GM04503 (cell line): ENCODE data around the gene ZCCHC10.
"Not testable (repeated sequence)": the region's sequence is repeated elsewhere in the genome, so short reads cannot be mapped to it uniquely, and the experiment has no call there.

Experiments used
- DNase-seq: peaks from one replicate; pipeline ENCODE4 v3.0.0-alpha.2; 2012; ENCODE audit warnings: low read depth

Gene ZCCHC10

GRCh38 chr5:133041157-133041784 lies 14.9 kb upstream of the ZCCHC10 start:
- DNase-seq, result no peak

GRCh38 chr5:133036677-133037076 lies 10.3 kb upstream of the ZCCHC10 start:
- not testable (repeated sequence) for DNase-seq

GRCh38 chr5:133035224-133035623 lies 8.9 kb upstream of the ZCCHC10 start:
- DNase-seq, result no peak

GRCh38 chr5:133034064-133034463 lies 7.7 kb upstream of the ZCCHC10 start:
- DNase-seq, result no peak

- no peak for DNase-seq
Measured at GRCh38 chr5:133032852-133033742, 6.7 kb upstream of the ZCCHC10 start.

- no peak for DNase-seq
Measured at GRCh38 chr5:133030343-133031005, 4.1 kb upstream of the ZCCHC10 start.

GRCh38 chr5:133029416-133029815 lies 3.1 kb upstream of the ZCCHC10 start:
- no peak for DNase-seq

GRCh38 chr5:133026664-133027153 lies 360 bp upstream of the ZCCHC10 start:
- DNase-seq, result no peak

GRCh38 chr5:133019471-133019870 lies 6.9 kb downstream of the ZCCHC10 start:
- DNase-seq, result not testable (repeated sequence)

GRCh38 chr5:133017964-133018363 lies 8.4 kb downstream of the ZCCHC10 start:
- DNase-seq, result no peak

GRCh38 chr5:133015466-133015865 lies 10.9 kb downstream of the ZCCHC10 start:
- no peak for DNase-seq

GRCh38 chr5:133008455-133008854 lies 17.9 kb downstream of the ZCCHC10 start:
- DNase-seq, result not testable (repeated sequence)

- no peak for DNase-seq
Measured at GRCh38 chr5:133006653-133007052, 19.7 kb downstream of the ZCCHC10 start.

GRCh38 chr5:132999246-132999645 lies 27.1 kb downstream of the ZCCHC10 start:
- DNase-seq, result no peak

GRCh38 chr5:132998556-132998955 lies 27.8 kb downstream of the ZCCHC10 start:
- no peak for DNase-seq

GRCh38 chr5:132996307-132996706 lies 30.0 kb downstream of the ZCCHC10 start:
- DNase-seq, result no peak

- DNase-seq, result no peak
Measured at GRCh38 chr5:132987531-132988408, 38.6 kb downstream of the ZCCHC10 start.

- DNase-seq, result not testable (repeated sequence)
Measured at GRCh38 chr5:132982971-132983370, 43.4 kb downstream of the ZCCHC10 start.

- no peak for DNase-seq
Measured at GRCh38 chr5:132981288-132981687, 45.1 kb downstream of the ZCCHC10 start.

GRCh38 chr5:132979976-132980375 lies 46.4 kb downstream of the ZCCHC10 start:
- DNase-seq, result no peak

GRCh38 chr5:132979367-132979940 lies 46.9 kb downstream of the ZCCHC10 start:
- no peak for DNase-seq
